ENCODE measurements around the gene FAM83G.

- no peak for TF ChIP-seq ZNF274 (IDR thresholded peaks at IDR 0.05; ENCODE audit: low read depth, low read length)
- TF ChIP-seq YY1 (IDR thresholded peaks at IDR 0.05; ENCODE audit: insufficient read depth, insufficient read length), result no peak
- TF ChIP-seq SUZ12 (IDR thresholded peaks at IDR 0.05; ENCODE audit: extremely low read depth, insufficient read depth, insufficient read length), result no peak
These were observed 691 bp upstream of the FAM83G start for GRCh38 chr17:19005137-19005773.
